Measurements from ENCODE around the gene SUGCT. TPM values are rescaled to one million over a fixed set of nuclear protein-coding genes. Genes with fewer than 3 reads are reported as not detected.

The SUGCT gene
- total RNA-seq, 1 donor from 2014 or later, result 1.7 TPM

DNA sequence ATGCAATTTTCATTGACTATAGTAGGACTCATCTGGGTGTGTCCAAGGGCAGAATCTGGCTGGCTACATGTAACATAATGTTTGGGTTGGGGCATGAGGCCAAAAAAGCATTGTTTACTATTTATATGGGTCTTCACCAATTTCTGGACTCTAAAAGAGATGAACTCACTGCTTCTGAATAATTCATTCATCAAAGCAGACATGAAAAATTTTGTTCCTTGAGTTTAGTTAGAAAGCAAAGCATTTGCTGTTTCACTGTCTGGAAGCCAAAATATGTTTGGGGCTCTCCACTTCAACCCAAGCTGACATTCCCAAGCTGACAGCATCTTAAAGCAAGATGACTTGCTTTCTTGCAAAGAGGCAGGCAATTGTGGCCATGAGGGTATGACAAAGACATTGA is 670.6 kb downstream of the SUGCT start:
- H3K4me1 ChIP-seq, result no peaks in the 10 kb centered on the region
- ATAC-seq, result no peak
- H3K9me3 ChIP-seq, result no peaks in the 10 kb centered on the region
- intact Hi-C loops (cut with DNase I), result no loop called here
- no peak for DNase-seq
- no peak overlapping the region for H3K27ac ChIP-seq
- H3K27me3 ChIP-seq (ENCODE audit: low read depth), result no peaks in the 10 kb centered on the region
- H3K4me3 ChIP-seq, result no peak overlapping the region
- H3K36me3 ChIP-seq, result no peaks in the 10 kb centered on the region
- TF ChIP-seq, protein P1, sequence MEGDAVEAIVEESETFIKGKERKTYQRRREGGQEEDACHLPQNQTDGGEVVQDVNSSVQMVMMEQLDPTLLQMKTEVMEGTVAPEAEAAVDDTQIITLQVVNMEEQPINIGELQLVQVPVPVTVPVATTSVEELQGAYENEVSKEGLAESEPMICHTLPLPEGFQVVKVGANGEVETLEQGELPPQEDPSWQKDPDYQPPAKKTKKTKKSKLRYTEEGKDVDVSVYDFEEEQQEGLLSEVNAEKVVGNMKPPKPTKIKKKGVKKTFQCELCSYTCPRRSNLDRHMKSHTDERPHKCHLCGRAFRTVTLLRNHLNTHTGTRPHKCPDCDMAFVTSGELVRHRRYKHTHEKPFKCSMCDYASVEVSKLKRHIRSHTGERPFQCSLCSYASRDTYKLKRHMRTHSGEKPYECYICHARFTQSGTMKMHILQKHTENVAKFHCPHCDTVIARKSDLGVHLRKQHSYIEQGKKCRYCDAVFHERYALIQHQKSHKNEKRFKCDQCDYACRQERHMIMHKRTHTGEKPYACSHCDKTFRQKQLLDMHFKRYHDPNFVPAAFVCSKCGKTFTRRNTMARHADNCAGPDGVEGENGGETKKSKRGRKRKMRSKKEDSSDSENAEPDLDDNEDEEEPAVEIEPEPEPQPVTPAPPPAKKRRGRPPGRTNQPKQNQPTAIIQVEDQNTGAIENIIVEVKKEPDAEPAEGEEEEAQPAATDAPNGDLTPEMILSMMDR (IDR thresholded peaks at IDR 0.05), result no peak

DNA sequence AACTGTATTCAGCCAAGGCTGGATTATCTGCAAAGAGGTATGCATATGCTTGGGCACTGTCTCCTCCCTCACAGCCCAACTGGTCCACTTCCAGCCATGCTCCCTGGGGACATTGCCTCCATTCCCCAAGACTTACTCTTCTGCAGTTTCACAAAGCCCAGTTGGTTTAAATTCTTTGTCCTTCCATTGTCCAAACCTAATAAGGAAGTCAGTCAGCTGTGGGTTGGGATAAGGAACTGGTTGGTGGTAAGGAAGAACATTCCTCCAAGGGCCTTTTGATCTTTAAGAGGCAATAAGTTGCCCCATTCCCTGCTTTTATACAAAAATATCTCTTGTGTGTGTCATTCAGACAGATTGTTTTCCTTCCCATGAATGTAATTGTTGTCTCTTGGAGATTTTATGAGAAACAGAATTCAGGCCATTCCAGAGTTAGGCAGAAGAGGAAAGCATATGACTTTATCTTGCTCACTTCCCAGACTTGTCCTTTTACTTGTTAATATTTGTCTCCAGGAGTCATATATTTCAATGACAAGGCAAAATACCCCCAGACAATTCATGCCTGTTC is 673.7 kb downstream of the SUGCT start:
- intact Hi-C loops (cut with DNase I), result no loop called here

DNA sequence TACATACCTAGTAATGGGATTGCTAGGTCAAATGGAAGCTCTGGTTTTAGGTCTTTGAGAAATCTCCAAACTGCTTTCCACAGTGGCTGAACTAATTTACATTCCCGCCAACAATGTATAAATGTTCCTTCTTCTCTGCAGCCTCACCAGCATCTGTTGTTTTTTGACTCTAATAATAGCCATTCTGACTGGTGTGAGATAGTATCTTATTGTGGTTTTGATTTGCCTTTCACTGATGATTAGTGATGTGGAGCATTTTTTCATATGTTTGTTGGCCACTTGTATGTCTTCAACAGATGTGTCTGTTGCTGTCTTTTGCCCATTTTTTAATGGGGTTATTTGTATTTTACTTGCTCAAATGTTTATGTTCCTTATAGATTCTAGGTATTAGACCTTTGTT is 675.5 kb downstream of the SUGCT start:
- no peaks in the 10 kb centered on the region for H3K36me3 ChIP-seq
- H3K27ac ChIP-seq, result no peak overlapping the region
- no peaks in the 10 kb centered on the region for H3K9me3 ChIP-seq
- no peak overlapping the region for H3K4me3 ChIP-seq
- intact Hi-C loops (cut with DNase I), result no loop called here
- TF ChIP-seq, protein P1 (IDR thresholded peaks at IDR 0.05), result no peak
- DNase-seq, result no peak
- H3K27me3 ChIP-seq (ENCODE audit: low read depth), result no peaks in the 10 kb centered on the region
- no peak for ATAC-seq
- no peaks in the 10 kb centered on the region for H3K4me1 ChIP-seq

More for the DNA sequence above, 673.7 kb downstream of the SUGCT start:
- no peaks in the 10 kb centered on the region for H3K4me1 ChIP-seq
- no peak overlapping the region for H3K4me3 ChIP-seq
- no peak for DNase-seq
- ATAC-seq, result no peak
- TF ChIP-seq, protein P1 (IDR thresholded peaks at IDR 0.05), result no peak
- H3K9me3 ChIP-seq, result no peaks in the 10 kb centered on the region
- no peaks in the 10 kb centered on the region for H3K27me3 ChIP-seq (ENCODE audit: low read depth)
- H3K36me3 ChIP-seq, result no peaks in the 10 kb centered on the region
- no peak overlapping the region for H3K27ac ChIP-seq

DNA sequence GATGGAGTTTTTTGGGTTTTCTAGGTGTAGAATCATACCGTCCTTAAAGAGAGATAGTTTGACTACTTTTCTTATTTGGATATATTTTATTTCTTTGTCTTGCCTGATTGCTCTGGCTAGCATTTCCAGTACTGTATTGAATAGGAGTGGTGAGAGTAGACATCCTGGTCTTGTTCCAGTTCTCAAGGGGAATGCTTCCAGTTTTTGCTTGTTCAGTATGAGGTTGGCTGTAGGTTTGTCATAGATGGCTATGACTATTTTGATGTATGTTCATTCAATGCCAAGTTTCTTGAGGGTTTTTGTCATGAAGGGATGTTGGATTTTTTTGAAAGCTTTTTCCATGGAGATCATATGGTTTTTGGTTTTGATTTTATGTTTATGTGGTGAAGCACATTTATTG is 676.9 kb downstream of the SUGCT start:
- ATAC-seq (no peak), DNase-seq (no peak)
- no peaks in the 10 kb centered on the region for H3K4me1 ChIP-seq
- H3K27ac ChIP-seq, result no peak overlapping the region
- TF ChIP-seq, protein P1 (IDR thresholded peaks at IDR 0.05), result no peak
- no peaks in the 10 kb centered on the region for H3K27me3 ChIP-seq (ENCODE audit: low read depth)
- H3K9me3 ChIP-seq, result no peaks in the 10 kb centered on the region
- intact Hi-C loops (cut with DNase I), result no loop called here
- no peaks in the 10 kb centered on the region for H3K36me3 ChIP-seq
- no peak overlapping the region for H3K4me3 ChIP-seq

DNA sequence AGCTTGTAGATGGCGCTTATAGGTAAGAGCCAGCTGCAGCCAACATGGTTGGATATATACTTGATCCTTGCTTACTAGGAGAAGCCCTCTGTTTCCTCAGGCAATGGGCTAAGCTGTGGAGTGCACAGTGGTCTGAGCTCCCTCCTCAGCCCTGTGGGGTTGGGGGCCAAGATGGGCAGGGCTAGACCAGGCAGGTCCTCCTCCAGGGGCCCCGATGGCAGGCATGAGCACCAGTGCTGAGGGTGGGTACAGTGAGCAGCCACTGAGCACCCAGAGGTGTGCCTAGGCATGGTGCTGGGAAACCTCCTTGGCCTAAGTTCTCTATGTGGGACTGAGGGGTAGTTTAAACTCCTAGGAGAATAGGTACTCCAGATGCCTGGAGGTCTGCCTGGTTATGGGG is 680.2 kb downstream of the SUGCT start:
- intact Hi-C loops (cut with DNase I), result no loop called here
- Histone ChIP-seq H3K4me3 (no peak overlapping the region), H3K27me3 (ENCODE audit: low read depth) (no peaks in the 10 kb centered on the region), H3K4me1 (no peaks in the 10 kb centered on the region), H3K27ac (no peak overlapping the region), H3K36me3 (no peaks in the 10 kb centered on the region), H3K9me3 (no peaks in the 10 kb centered on the region)
- ATAC-seq (peak in 1 of 2 donors; percentile 15), DNase-seq (no peak)
- TF ChIP-seq, protein P1 (IDR thresholded peaks at IDR 0.05), result no peak

Data from lower lobe of right lung (tissue), 2 donors.